HCT116 (cell line): ENCODE data around the gene ALDOA. TPM values are rescaled to one million over a fixed set of nuclear protein-coding genes. Genes with fewer than 3 reads are reported as not detected.

Experiments used
- ATAC-seq: fragments of 200-7000 bp; cut with Tn5 transposase; 2 replicates; pipeline ENCODE4 v1.9.1; 2020; ENCODE audit warnings: mild to moderate bottlenecking, moderate library complexity
- BruUV-seq: library from RNA; stranded (reverse); fragments of 400-500 nt; replicated peaks from 2 replicates; lab custom pipeline; 2021; lab: Mats Ljungman, UMichigan
- CTCF ChIA-PET: fragments of 300-600 bp; sonication (Branson Sonifier 250); formaldehyde crosslinking; loops from one replicate; lab custom pipeline; 2021; ENCODE audit warnings: antibody characterized with exemption; lab: Charles Lee
- POLR2A ChIA-PET: fragments of 300-600, 350-600 bp; sonication (Branson Sonifier 250); formaldehyde crosslinking; loops from one replicate; lab custom pipeline; 2021; ENCODE audit warnings: antibody characterized with exemption; lab: Charles Lee
- RAD21 ChIA-PET, 2 experiments: fragments of 300-600 bp; sonication (Branson Sonifier 250); formaldehyde crosslinking; loops; one replicate each; lab custom pipeline; 2023; ENCODE audit warnings: low total read pairs in 2 of 2; ENCODE audit not compliant: uncharacterized antibody in 2 of 2, unreplicated experiment in 2 of 2, low non-redundant PET in 1 of 2; lab: Charles Lee
- DNase-seq: peaks from one replicate; pipeline ENCODE4 v3.0.0-alpha.2; 2010; ENCODE audit warnings: low read depth, low spot score
- H2AFZ ChIP-seq: fragments of 200-600 bp; shearing (Covaris generic), sonication (generic); 2 replicates; pipeline ENCODE4 v1.6.1; 2017; ENCODE audit warnings: low read depth, mixed run types, mixed read lengths, antibody characterized with exemption, low read length; ENCODE audit not compliant: poor library complexity, severe bottlenecking
- H3K27ac ChIP-seq: 2 replicates; pipeline ENCODE4 v1.5.1; 2012; ENCODE audit warnings: low read depth, low read length
- H3K27me3 ChIP-seq: fragments of 200-600 bp; sonication (generic); 2 replicates; pipeline ENCODE4 v1.6.1; 2016; ENCODE audit warnings: mixed run types, low read length, mixed read lengths; ENCODE audit not compliant: insufficient read depth
- H3K36me3 ChIP-seq, 2 experiments: fragments of 200-500 bp in 1 of 2; fragments of 200-600 bp in 1 of 2; sonication (Bioruptor generic) in 1 of 2; sonication (generic) in 1 of 2; 2 replicates each; pipeline versions ENCODE4 v1.5.1 to v1.6.1; 2014 to 2016; ENCODE audit warnings: low read length in 2 of 2, inconsistent platforms in 1 of 2, mixed read lengths in 1 of 2, mixed run types in 1 of 2; ENCODE audit not compliant: insufficient read depth in 2 of 2, control insufficient read depth in 1 of 2
- H3K4me1 ChIP-seq, 2 experiments: fragments of 200-600 bp in 1 of 2; sonication (generic) in 1 of 2; 2 replicates each; pipeline versions ENCODE4 v1.5.1 to v1.6.1; 2012 to 2017; ENCODE audit warnings: low read length in 2 of 2, inconsistent platforms in 1 of 2, mild to moderate bottlenecking in 1 of 2, mixed read lengths in 1 of 2, mixed run types in 1 of 2, moderate library complexity in 1 of 2; ENCODE audit not compliant: insufficient read depth in 2 of 2, control insufficient read depth in 1 of 2
- H3K4me2 ChIP-seq: fragments of 200-600 bp; sonication (generic); 2 replicates; pipeline ENCODE4 v1.6.1; 2017; ENCODE audit warnings: mixed run types, low read length, mixed read lengths
- H3K4me3 ChIP-seq, 2 experiments: fragments of 200-600 bp in 1 of 2; sonication (generic) in 1 of 2; replicated peaks in 1 of 2; 2 replicates each; pipeline ENCODE4 v1.5.1; 2011 to 2016; ENCODE audit warnings: low read length in 2 of 2, control low read depth in 1 of 2, low read depth in 1 of 2, mild to moderate bottlenecking in 1 of 2, mixed read lengths in 1 of 2, mixed run types in 1 of 2
- H3K79me2 ChIP-seq: fragments of 200-600 bp; sonication (generic); 2 replicates; pipeline ENCODE4 v1.6.1; 2017; ENCODE audit warnings: mild to moderate bottlenecking, mixed run types, low read length, moderate library complexity, mixed read lengths; ENCODE audit not compliant: insufficient read depth
- H3K9ac ChIP-seq: fragments of 200-600 bp; sonication (generic); 2 replicates; pipeline ENCODE4 v1.6.1; 2016; ENCODE audit warnings: low read length, mixed read lengths
- H3K9me2 ChIP-seq: fragments of 200-600 bp; sonication (generic), shearing (Covaris generic); 2 replicates; pipeline ENCODE4 v1.6.1; 2017; ENCODE audit warnings: mixed run types, mild to moderate bottlenecking, moderate library complexity; ENCODE audit not compliant: insufficient read depth
- H3K9me3 ChIP-seq, 2 experiments: fragments of 200-500 bp in 1 of 2; fragments of 200-600 bp in 1 of 2; sonication (Bioruptor generic) in 1 of 2; sonication (generic) in 1 of 2; 2 replicates each; pipeline ENCODE4 v1.6.1; 2014 to 2017; ENCODE audit warnings: low read length in 2 of 2, mixed read lengths in 2 of 2, inconsistent platforms in 1 of 2, low read depth in 1 of 2, mild to moderate bottlenecking in 1 of 2, mixed run types in 1 of 2, moderate library complexity in 1 of 2; ENCODE audit not compliant: control insufficient read depth in 1 of 2, insufficient read depth in 1 of 2
- H4K20me1 ChIP-seq: fragments of 200-600 bp; sonication (generic), shearing (Covaris generic); 2 replicates; pipeline ENCODE4 v1.6.1; 2017; ENCODE audit warnings: mixed run types, mild to moderate bottlenecking, moderate library complexity; ENCODE audit not compliant: insufficient read depth
- CEBPB ChIP-seq: IDR thresholded peaks from 2 replicates; pipeline ENCODE4 v1.6.1; 2012; ENCODE audit warnings: low read depth
- CTCF ChIP-seq, 3 experiments: fragments of 200-600 bp in 1 of 3; sonication (generic) in 1 of 3; IDR thresholded peaks in 2 of 3; conservative IDR thresholded peaks in 1 of 3; 2 replicates each; pipeline ENCODE4 v1.5.1; 2012 to 2017; ENCODE audit warnings: low read depth in 2 of 3, low read length in 2 of 3, antibody characterized with exemption in 1 of 3, borderline replicate concordance in 1 of 3, control low read depth in 1 of 3, mild to moderate bottlenecking in 1 of 3, mixed read lengths in 1 of 3, mixed run types in 1 of 3, moderate library complexity in 1 of 3; ENCODE audit not compliant: insufficient read depth in 1 of 3
- JUND ChIP-seq: IDR thresholded peaks from 2 replicates; pipeline ENCODE4 v1.6.1; 2012
- MAX ChIP-seq: IDR thresholded peaks from 2 replicates; pipeline ENCODE4 v1.6.1; 2012
- POLR2A ChIP-seq: IDR thresholded peaks from 2 replicates; pipeline ENCODE4 v1.7.0; 2011; ENCODE audit warnings: borderline replicate concordance; ENCODE audit not compliant: insufficient read depth, insufficient read length; ENCODE audit errors: extremely low read depth
- RAD21 ChIP-seq: IDR thresholded peaks from 2 replicates; pipeline ENCODE4 v1.6.1; 2012; ENCODE audit warnings: low read depth, mild to moderate bottlenecking
- REST ChIP-seq: IDR thresholded peaks from 2 replicates; pipeline ENCODE4 v1.6.1; 2012; ENCODE audit warnings: low read depth
- SP1 ChIP-seq: IDR thresholded peaks from 2 replicates; pipeline ENCODE4 v1.6.1; 2012; ENCODE audit warnings: low read depth
- SRF ChIP-seq: IDR thresholded peaks from 2 replicates; pipeline ENCODE4 v1.6.1; 2012; ENCODE audit warnings: low read depth
- ZBTB33 ChIP-seq: IDR thresholded peaks from 2 replicates; pipeline ENCODE4 v1.6.1; 2011; ENCODE audit warnings: mild to moderate bottlenecking, low read length, moderate library complexity; ENCODE audit not compliant: insufficient replicate concordance; ENCODE audit errors: extremely low read depth
- ZFX ChIP-seq: fragments of 450-650 bp; IDR thresholded peaks from 2 replicates; pipeline ENCODE4 v1.6.1; 2017
- intact Hi-C: fragments of 100-400 bp; cut with micrococcal nuclease; formaldehyde crosslinking; loops from 2 replicates; pipeline ENCODE4 v1.10.0; 2022
- total RNA-seq: library from RNA; stranded (reverse); gene quantifications from one replicate; pipeline ENCODE4 v1.2.1, GENCODE V29; 2021; ENCODE audit not compliant: unreplicated experiment

The ALDOA gene
- total RNA-seq, 1 experiment from 2014 or later = 2,423 TPM

DNA sequence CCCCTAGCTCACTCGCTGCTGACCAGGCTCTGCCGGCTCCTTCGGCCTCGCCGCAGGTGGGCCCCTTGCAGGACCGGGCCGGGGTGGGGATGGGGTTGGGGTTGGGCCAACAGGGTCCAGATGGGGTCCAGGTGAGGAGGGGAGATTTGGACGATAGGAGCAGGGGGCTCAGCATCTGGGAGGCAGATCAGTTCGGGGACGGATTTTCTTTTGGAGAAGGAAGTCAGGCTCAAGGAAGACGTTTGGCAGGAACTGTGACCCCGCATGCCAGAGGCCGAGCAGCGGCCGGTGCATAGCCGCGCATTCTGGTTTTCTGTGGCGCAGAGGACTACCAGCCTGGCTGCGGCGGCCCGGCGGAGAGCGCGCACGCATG is 845 bp upstream of the ALDOA start:
- ATAC-seq (peak; percentile 7), DNase-seq (no peak)
- BruUV-seq = no TSS peak
- Histone ChIP-seq H3K4me2 (peak overlapping the region; percentile 95), H3K27ac (peak overlapping the region; percentile 100), H3K9me3 (no peaks in the 10 kb centered on the region), H4K20me1 (peaks cover 8% of the 10 kb centered on the region; the same call in 1 of the 2 replicates), H2AFZ (no peak overlapping the region), H3K79me2 (peaks cover 50% of the 10 kb centered on the region), H3K4me1 (peaks cover 25 to 49% of the 10 kb centered on the region in 2 experiments), H3K4me3 (peak overlapping the region; percentile 98), H3K36me3 (peaks cover 19 to 36% of the 10 kb centered on the region in 2 experiments), H3K9ac (peak overlapping the region; percentile 99), H3K27me3 (no peaks in the 10 kb centered on the region), H3K9me2 (no peaks in the 10 kb centered on the region)
- ChIA-PET CTCF (interaction anchor here (0.6 kb wide), 1 partner anchor 9 kb away, joined by 3 read pairs; no protein-coding TSS in a partner anchor), RAD21 (no interaction called here), POLR2A (interaction anchor here (0.6 to 2.7 kb wide), 6 partner anchors 8 to 1752 kb away, joined by 4 to 13 read pairs (median 10); partner anchors contain the start of gene TBX6)
- TF ChIP-seq SP1 (no peak), RAD21 (no peak), SRF (no peak), CTCF (IDR thresholded peaks at IDR 0.05 in 2 of 3, conservative IDR thresholded peaks at IDR 0.05 in 1 of 3; ENCODE audit: borderline replicate concordance in 1 of 3, insufficient read depth in 1 of 3, low read depth in 2 of 3, low read length in 2 of 3) (no peak), POLR2A (peak; percentile 74), ZFX (peak; percentile 80), MAX (no peak), JUND (no peak), REST (no peak), CEBPB (no peak), ZBTB33 (no peak)
- intact Hi-C loops = no loop called here
